GM20000 (cell line): Measurements from ENCODE around the gene EFCAB5.
"Not testable (repeated sequence)": the region's sequence is repeated elsewhere in the genome, so short reads cannot be mapped to it uniquely, and the experiment has no call there.

Experiments
- DNase-seq: peaks from one replicate; pipeline ENCODE4 v3.0.0; 2012; ENCODE audit warnings: low spot score
- CTCF ChIP-seq: IDR thresholded peaks from 2 replicates; pipeline ENCODE4 v1.5.1; 2012; ENCODE audit warnings: mild to moderate bottlenecking, control low read depth; ENCODE audit errors: extremely low read depth, missing control alignments

EFCAB5 gene

GRCh38 chr17:29941334-29941733 lies at the start of gene EFCAB5:
Gene EFCAB5, plus strand, starts transcription at chr17:29941634. Its CDS starts 163 bp downstream, at chr17:29941797.
- no peak for DNase-seq
- no peak for TF ChIP-seq CTCF

GRCh38 chr17:29892201-29892600 lies 49.2 kb upstream of the EFCAB5 start:
- TF ChIP-seq CTCF, result no peak

GRCh38 chr17:29897136-29897535 lies 44.3 kb upstream of the EFCAB5 start:
- DNase-seq, result not testable (repeated sequence)

More at GRCh38 chr17:29892201-29892600, 49.2 kb upstream of the EFCAB5 start:
- DNase-seq, result no peak

- TF ChIP-seq CTCF, result no peak
Measured at GRCh38 chr17:29903471-29903870, 38.0 kb upstream of the EFCAB5 start.

GRCh38 chr17:29905086-29905878 lies 36.2 kb upstream of the EFCAB5 start:
- no peak for TF ChIP-seq CTCF
- DNase-seq, result no peak

More at GRCh38 chr17:29903471-29903870, 38.0 kb upstream of the EFCAB5 start:
- DNase-seq, result no peak

- DNase-seq, result no peak
- TF ChIP-seq CTCF, result no peak
Measured at GRCh38 chr17:29905879-29906167, 35.6 kb upstream of the EFCAB5 start.

- no peak for TF ChIP-seq CTCF
- DNase-seq, result no peak
Measured at GRCh38 chr17:29906969-29907368, 34.5 kb upstream of the EFCAB5 start.

- no peak for DNase-seq
- no peak for TF ChIP-seq CTCF
Measured at GRCh38 chr17:29909236-29910003, 32.0 kb upstream of the EFCAB5 start.
